Measurements from ENCODE around the gene PRKCH.

DNA sequence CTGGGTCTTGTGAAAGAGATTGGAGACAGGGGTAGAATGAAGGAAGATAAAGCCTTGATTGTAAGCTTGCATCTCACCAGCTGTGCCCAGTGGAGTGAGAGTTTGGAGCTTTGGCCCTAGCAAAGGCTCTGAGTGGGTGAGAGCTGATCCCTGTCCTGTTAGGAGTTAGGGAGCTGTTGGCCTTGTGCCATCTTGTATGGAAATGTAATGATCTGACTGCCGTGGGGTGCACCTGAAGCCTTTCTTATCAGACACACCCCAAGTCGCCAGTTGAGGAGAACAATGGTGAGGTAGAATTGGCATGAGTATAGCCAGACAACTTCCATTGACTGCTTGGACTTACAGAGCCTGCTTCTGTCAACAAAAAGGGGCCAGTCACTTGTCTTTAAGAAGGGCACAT is 130.1 kb downstream of the PRKCH start:
- TF ChIP-seq CTCF (IDR thresholded peaks at IDR 0.05), result no peak
- TF ChIP-seq ZFX (IDR thresholded peaks at IDR 0.05; ENCODE audit: borderline replicate concordance), result no peak

All from 22Rv1 (cell line).